HG02678 (cell line): ENCODE measurements around the gene FRMD1.

Experiments
- ATAC-seq: cut with Tn5 transposase; IDR thresholded peaks from one replicate; pipeline ENCODE4 v1.9.1; 2021; ENCODE audit warnings: mild to moderate bottlenecking, moderate library complexity; ENCODE audit not compliant: unreplicated experiment

Gene FRMD1

DNA sequence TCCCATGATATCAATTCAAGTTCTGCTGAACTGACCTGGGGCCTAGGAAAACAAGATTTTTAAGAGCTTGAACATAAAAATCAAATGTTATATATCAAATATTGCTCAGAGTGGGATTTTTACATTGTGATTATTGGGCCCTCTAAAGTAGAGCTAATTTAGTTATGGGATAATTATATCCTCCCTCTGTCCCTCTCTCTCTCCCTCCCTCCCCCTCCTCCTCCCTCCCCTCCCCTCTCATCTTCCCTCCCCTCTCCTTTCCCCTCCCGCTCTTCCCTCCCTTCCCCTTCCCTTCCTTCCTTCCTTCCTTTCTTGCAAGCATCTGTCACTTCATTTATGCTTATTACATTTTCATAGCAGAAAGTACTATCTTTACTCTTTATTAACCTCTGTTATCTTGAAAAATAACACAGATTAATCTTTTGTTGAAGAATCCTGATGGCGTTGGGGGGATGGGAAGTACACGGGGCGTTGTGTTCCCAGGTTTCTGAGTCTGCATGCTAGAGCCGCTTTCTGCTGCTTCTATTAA is 48.7 kb downstream of the FRMD1 start:
- no peak for ATAC-seq

GRCh38 chr6:168029459-168030217 is 49.4 kb downstream of the FRMD1 start:
- no peak for ATAC-seq

DNA sequence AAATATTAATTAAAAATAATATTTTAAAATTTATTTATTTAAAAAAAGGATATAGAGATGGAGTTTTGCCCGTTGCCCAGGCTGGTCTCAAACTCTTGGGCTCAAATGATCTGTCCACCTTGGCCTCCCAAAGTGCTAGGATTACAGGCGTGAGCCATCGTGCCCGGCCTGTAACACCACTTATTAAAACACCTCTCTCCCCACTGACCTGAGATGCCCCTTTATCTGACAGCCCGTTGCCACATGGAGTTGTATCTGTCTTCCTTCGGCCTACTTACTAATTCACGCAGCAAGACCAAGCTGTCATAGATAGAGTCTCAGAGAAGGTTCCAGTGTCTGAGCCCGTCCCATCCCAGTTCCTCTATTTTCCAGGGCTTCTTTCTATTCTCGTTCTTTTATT is 50.8 kb downstream of the FRMD1 start:
- no peak for ATAC-seq

- no peak for ATAC-seq
Observed at GRCh38 chr6:168027521-168027920, 51.5 kb downstream of the FRMD1 start.

DNA sequence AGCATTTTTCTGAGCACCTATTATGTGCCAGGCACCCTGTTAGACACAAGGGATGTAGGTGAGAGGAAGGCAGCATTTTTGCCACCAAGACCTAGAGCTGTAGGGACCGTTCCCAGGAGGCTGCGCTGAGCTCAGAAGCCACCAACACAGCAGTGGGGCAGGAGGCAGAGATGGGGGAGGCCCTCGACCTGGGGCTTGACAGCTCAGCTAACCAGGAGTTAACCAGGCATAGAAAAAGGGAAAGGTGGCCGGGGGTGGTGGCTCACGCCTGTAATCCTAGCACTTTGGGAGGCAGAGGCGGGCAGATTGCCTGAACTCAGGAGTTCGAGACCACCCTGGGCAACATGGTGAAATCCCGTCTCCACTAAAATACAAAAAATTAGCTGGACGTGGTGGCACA is 52.1 kb downstream of the FRMD1 start:
- ATAC-seq = no peak

DNA sequence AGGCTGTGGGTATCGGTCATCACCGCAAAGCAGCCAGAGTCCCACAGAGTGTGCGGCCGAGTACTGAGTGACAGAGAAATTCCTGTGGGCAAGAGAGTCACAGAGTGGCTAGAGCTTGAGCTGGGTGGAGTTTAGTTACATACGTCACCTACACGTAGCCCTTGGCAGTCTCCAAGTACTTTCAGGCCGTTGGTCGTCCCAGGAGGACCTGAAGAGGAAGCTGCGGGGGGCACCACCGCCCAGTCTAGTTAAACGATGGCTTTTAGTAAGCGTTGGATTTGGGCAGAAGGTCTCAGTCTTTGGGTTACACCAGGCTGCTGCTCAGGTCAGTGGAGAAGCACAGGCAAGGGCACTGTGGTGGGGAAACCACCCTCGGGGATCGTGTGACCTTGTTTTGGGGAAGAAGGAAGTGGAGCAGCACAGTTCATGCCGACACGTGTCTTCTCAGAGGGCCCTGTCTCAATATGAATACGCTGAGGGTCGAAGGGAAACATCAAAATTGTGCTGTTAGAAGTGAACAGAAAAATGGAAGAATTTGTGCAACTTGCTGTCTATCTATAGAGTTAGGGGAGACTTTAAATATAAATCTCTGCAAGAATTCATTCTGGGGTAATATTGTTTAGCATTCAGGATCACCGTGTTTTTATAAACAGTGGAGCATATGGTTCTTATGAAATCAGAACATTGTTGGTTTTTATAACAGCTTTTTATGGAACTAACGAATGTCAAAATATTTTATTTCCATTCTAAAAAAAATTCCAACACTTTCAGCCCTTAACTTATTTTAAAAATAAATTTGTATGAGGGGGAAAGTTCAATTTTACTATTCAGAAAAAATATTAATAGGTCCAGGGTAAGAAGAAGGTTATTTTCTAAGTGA is 52.9 kb downstream of the FRMD1 start:
- no peak for ATAC-seq

DNA sequence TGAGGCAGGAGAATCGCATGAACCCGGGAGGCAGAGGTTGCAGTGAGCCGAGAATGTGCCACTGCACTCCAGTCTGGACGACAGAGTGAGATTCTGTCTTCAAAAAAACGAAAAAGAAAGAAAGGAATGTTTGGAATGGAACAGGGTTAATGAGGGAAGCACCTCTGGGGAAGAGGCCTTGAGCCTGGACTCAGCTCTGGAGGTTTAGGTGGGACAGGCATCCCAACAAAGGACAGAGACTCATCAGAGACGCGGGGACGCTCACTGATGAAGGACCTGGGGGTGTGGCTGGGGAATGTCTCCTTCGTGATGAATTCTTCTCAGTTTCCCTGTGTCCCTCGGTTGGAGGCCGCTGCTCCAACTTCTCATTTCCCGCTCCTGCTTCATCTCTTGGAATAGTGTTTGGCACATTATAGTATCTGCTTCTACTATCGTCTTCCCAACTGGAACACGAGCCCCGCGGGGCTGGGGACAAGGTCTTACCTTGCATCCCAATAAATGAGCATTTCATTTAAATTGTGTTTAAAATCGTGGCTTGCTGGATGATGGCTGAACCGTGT is 54.0 kb downstream of the FRMD1 start:
- no peak for ATAC-seq

GRCh38 chr6:168022488-168023321 is 56.3 kb downstream of the FRMD1 start:
- ATAC-seq = no peak

GRCh38 chr6:168021581-168021980 is 57.4 kb downstream of the FRMD1 start:
- ATAC-seq = no peak

GRCh38 chr6:168020242-168020641 is 58.8 kb downstream of the FRMD1 start:
- ATAC-seq = no peak

- ATAC-seq = no peak
Observed at GRCh38 chr6:168018664-168019063, 60.3 kb downstream of the FRMD1 start.

DNA sequence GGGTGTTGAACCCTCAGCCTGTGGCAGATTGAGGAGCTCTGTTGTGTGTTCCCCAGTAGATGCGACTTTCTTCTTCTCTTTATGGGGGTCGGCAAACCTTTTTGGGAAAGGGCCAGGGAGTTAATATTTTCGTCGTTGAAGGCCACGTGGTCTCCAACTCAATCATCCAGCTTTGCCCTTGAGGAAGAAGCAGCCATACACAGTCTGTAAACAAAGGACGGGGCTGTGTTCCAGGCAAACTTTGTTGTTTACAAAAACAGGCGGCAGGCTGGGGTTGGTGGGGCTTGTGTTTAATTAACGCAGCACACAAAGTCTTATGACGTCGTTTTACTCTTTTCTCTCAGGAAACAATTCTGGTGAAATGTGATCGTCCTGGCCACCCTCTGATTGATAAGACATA is 61.4 kb downstream of the FRMD1 start:
- no peak for ATAC-seq

DNA sequence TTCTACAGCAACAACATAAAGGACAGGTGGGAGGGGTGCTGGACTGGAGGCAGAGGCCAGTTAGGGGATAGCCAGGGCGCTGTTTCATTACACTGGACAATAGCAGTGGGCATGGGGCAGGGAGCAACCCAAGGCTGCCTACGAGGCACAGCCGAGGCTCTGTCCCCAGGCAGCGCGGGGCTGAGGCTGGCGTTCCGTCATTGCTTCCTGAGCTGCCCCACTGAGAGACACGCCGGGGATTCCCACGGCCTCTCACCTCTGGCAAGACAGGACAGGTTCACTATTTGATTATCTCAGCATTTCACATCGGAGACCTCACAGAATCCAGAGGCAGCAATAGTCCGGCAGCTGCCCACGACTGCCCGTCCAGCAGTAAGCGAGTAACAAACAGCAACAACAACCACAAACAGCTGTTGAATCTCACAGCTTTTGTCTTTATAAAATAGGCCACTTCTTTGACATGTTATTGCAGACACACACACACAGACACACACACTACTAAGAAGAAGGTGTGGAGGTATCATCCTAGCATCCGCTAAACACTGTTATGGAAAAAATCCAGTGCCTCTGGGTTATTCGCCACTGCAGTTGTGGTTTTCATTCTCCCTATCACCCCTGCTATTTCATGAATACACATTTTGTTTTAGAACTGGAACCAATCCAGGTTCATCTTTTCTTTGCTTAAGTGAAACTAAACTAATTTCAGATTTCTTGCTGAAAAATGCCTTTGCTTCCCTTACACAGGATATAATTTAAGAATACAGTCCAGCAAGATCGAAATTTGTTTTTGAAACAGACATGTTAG is 62.1 kb downstream of the FRMD1 start:
- no peak for ATAC-seq

DNA sequence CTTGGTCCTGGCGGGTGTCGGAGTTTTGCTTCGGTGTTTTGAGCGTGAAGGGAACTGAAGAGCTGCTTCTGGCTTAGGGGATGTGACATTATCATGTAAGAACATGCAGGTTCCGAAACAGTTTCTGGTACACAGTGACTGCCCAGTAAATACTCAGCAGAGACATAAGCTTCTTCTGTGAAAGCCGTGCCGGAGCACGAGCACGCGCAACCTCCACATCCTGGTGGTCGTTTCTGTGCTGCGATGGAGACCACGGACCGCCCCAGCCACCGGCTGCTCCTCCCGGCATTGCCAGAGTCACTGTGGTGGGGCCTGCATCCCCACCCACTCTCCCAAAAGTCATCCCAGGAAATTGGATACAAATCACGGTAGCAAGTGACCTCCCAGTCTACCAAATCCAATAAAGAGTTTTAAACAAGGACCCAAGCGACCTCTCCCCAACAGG is 62.8 kb downstream of the FRMD1 start:
- no peak for ATAC-seq

GRCh38 chr6:168015482-168016175 is 63.4 kb downstream of the FRMD1 start:
- ATAC-seq = no peak

- ATAC-seq = no peak
Observed at GRCh38 chr6:168015009-168015408, 64.0 kb downstream of the FRMD1 start.

DNA sequence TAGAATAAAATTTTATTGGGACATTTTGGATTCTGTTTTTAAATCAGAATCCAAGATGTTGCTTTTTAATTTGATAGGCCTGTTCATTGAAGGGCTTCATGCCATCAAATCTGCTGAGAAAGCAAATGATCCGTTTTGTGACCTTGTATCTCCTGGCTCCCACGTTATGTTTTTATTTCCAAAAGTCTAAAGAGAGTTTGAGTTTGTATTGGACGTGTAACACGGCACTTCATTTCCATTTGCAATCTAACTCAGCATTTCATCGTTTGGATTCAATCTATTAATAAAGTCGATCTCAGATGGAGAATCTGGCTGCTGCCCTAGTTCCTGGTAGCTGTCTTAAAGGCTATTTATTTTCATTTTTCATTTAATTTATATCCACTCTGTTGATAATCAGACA is 64.6 kb downstream of the FRMD1 start:
- ATAC-seq = no peak

GRCh38 chr6:168013250-168013915 is 65.6 kb downstream of the FRMD1 start:
- no peak for ATAC-seq
